Stimulated activated CD8-positive, alpha-beta memory T cell treated with anti-CD3 and anti-CD28 coated beads, Interleukin-12 subunit alpha, Interleukin-12 subunit beta, amount 100 ng/mL, for 24 hours (primary cell): ENCODE measurements around the gene NOBOX.
"Not testable (repeated sequence)": the region's sequence is repeated elsewhere in the genome, so short reads cannot be mapped to it uniquely, and the experiment has no call there.

ENCODE experiments used
- DNase-seq: peaks from one replicate; pipeline ENCODE4 v3.0.0-alpha.2; 2020; ENCODE audit errors: extremely low read depth

The NOBOX gene

DNA sequence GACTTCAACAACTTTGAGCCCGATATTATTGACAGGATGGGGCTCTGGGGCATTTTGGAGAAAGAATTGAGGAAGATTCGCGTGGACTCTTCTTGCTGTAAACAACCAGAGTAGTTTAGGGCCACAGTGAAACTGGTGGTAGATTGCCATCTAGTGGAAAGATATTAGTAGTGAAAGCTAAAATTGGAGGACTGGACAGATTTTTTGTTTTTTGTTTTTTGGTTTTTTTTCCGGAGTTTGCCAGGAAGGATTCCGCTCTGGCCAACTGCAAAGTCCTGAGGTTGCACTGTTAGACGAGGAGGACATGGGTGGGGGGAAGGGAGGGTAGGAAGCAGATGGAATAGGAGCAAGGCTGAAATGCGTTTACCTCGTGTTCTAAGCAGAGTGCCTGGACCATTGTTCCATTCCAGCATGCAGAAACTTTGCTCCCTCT is 11.7 kb downstream of the NOBOX start:
- no peak for DNase-seq

DNA sequence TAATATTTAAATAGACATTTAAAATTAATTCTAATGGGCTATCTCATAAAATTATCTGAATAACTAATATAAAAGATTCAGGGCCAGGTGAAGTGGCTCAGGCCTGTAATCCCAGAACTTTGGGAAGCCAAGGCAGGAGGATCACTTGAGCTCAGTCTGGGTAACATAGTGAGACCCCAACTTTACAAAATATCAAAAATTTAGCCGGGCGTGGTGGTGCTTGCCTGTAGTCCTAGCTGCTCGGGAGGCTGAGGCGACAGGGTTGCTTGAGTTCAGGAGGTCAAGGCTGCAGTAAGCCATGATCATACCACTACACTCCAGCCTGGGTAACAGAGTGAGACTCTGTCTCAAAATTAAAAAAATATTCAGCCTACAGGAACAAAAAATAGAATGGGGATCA is 12.5 kb downstream of the NOBOX start:
- DNase-seq: no peak

DNA sequence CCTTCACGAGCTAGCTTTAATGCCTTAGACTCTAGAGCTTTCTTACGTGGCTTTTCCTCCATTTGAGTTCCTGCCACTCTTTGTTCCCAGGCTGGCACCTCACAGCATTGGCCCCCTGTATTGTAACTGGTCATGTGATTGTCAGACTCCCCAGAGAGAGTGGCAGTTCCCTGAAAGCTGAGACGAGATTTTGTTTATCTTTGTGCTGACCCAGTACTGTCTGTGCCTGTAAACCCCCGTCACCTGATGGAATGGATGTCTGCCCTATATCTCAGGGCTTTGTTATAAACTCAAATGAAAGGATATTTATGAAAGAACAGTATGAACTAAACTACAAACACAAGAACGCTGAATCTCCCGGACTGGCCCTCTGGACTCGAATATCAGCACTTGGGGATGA is 13.0 kb downstream of the NOBOX start:
- DNase-seq: no peak

DNA sequence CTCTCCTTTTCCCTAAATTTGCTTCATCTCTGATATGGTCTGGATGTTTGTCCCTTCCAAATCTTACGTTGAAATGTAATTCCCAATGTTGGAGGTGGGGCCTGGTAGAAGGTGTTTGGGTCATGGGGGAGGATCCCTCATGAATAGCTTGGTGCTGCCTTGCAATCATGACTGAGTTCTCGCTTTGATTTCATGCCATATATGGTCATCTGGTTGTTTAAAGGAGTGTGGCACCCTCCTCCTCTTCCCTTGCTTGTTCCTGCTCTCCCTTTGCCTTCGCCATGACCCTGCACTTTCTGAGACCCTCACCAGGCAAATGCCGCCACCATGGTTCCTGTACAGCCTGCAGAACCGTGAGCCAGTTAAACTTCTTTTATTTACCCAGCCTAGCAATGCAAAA is 14.5 kb downstream of the NOBOX start:
- no peak for DNase-seq

DNA sequence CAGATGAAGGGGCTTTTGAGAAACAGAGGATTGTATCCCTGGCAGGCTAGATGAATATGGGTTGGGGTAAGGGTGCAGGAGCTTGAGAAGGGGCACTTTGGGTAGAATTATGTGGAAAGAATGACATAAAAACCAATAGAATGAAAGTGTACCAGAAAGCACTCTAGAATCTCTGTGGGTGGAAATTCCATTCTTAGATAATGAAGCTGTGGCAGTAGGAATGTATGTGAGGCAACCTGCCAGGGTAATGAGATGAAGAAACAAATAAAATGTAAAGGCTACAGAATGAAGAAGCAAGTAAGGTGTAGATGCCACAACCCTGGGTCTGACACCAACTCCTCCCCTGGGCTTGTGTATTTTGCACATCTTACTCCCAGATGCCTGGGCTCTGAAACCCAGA is 16.8 kb downstream of the NOBOX start:
- DNase-seq: no peak

DNA sequence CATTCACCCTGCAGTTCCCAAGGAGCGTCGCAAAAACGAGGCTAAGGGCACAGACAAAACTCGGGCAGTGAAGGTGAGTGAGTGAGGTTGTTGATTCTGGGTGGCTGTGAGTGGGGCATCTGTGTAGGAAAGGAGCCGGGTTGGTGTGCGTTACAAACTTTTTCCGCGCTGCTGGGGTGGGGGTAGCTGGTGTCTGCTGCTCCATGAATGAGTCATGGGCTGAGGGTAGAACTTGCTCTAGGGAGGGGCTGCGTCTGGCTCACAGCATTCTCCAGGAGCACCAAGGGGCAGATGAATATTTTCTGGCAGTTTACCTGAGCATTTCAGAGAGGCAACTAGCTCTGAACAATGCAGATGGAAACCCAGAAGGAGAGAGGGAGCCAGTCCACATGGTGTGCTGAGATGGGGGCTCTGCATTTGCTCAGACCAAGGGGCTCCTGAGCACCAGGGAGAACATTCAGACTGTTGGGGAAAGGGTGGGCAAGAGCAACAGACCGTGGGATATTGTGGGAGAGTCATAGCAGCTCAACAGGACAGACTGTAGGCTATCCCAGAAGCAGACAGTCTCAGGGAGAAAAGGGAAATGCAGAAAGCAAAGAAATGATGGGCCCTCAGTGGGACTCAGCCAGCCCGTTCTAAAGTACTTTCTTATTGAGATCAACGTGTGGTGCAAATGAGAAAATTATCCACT is 18.8 kb downstream of the NOBOX start:
- DNase-seq: no peak

DNA sequence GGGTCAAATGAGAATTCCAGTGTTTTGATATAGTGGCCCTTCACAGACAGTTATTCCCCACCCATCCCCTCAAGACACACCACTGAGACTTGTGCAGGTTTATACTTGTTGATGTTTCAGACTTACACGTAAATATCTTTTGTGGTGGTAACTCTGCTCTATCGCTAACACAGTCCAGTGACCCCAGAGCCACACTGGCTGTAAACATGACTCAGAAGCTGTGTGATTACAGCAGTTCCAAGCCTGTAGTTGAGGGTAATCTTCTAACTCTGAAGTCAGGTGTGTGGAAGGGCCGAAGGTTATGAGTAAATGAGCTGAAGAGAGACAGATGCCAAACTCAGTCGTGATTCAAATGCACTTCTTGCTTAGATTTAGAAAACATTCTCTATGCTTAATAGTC is 19.4 kb downstream of the NOBOX start:
- DNase-seq: no peak

DNA sequence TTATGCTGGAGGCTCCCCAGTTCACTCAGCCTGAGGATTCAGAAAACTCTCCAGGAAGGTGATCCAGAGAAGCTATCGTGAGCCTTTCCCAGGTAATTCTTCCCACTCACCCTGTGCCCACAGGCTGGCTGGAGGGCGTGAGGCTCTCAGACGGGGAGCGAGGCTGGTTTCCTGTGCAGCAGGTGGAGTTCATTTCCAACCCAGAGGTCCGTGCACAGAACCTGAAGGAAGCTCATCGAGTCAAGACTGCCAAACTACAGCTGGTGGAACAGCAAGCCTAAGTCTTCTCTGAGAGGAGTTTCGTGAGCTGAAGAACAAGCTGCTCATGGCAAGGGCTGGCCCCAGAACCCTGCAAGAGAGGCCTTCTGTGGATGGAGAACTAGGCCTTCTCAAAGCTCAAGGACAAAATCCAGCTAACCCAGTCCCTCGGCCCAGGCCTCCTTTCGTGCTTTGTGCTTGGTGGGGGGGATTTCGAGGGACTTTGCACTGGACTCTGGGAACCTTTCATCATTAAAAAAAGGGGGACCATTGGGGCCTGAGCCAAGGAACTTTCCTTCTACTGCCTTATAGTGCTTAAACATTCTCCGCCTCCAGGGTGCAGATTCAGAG is 23.6 kb downstream of the NOBOX start:
- DNase-seq: no peak

DNA sequence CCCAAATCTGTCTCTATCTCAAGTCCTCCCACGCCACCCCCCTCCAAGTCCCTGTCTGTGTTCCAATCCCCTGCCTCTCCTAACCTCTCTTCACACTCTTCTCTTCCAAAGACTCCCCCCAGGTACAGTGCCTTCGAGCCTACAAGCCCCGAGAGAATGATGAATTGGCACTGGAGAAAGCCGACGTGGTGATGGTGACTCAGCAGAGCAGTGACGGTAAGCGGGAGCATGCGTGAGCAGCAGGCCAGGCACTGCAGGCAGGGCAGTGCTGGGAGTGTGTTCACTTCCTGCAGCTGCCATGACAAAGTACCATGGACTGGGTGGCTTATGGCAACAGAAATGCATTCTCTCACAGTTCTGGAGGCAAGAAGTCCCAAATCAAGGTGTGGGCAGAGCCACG is 24.8 kb downstream of the NOBOX start:
- no peak for DNase-seq

DNA sequence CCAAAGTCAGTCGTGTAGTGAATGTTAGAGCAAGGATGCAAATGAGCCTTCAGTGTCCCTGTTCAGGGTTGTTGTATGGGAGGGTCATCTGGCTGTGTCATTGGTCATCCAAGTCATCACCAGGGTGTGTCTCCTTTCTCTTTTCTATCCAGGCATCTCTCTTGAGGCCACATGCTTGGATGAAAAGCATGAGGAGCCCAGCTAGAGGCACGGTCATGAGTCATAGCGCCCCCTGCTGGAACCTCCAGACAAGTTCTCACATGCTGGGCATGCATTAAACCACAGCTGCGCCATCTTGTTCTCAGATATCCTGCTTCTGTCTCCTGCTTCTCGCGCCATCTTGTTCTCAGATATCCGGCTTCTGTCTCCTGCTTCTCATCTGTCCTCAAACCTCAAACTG is 34.3 kb downstream of the NOBOX start:
- DNase-seq: not testable (repeated sequence)

DNA sequence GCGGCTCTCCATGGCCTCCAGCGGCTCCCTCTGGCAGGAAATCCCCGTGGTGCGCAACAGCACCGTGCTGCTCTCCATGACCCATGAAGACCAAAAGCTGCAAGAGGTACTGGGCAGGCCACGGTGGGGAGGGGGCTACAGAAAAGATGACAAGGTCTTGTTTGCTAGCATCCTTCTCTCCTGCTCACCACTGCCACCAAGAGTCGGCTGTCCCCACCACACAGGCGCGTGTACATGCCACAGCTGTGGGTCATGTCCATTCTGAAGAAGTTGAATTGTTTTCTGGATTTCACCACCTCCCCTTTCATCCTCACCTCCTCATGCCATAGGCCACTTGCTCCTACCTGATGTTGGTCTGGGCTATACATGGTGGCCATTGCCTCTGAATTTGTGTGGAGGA is 36.2 kb downstream of the NOBOX start:
- not testable (repeated sequence) for DNase-seq

DNA sequence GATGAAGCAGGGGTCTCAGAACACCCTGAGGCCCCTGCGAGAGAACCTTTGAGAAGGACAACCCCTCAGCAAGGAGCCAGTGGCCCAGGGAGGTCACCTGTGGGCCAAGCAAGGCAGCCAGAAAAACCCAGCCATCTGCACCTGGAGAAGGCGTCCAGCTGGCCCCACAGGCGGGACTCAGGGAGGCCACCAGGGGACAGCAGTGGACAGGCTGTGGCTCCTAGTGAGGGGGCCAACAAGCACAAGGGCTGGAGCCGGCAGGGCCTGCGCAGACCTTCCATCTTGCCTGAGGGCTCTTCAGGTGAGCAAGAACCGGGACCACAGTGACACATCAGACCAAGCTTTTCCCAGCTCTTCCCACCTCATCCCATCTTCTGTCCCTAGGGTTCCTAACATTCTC is 38.0 kb downstream of the NOBOX start:
- not testable (repeated sequence) for DNase-seq

DNA sequence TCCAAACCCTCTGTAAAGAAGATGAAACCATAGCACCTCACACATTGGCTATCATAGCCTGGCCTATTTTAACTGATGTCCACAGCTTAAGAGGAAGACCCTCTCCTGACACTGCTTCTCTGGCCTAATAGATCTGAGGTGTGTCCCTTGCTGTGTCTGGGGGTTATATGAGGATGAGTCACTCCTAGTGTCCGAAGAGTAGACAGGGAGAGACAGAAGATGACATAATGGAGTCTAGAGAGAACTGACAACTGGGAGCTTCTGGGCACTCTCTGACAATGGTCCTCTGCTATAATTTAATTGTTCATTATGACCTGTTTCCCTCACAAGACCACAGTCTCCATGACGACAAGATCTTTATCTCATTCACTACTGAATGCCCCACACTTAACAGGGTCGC is 41.4 kb downstream of the NOBOX start:
- DNase-seq: not testable (repeated sequence)

DNA sequence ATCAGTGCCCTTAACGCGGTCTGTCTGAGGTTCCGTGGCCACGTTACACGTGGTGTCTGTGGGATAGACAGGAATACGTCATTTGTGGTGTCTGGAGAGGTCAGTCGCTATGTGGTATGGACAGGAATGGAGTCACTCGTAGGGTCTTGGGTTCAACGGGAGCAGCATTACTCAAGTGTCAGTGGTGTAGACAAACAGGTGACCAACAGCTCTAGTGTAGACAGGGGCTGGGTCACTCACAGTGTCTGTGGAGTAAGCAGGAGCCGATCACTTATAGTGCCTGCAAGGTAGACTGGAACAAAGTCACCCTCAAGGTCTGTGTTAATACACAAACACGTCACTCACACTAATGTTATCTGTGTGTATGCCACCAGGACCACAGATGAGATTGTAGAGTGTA is 46.6 kb downstream of the NOBOX start:
- DNase-seq: not testable (repeated sequence)

DNA sequence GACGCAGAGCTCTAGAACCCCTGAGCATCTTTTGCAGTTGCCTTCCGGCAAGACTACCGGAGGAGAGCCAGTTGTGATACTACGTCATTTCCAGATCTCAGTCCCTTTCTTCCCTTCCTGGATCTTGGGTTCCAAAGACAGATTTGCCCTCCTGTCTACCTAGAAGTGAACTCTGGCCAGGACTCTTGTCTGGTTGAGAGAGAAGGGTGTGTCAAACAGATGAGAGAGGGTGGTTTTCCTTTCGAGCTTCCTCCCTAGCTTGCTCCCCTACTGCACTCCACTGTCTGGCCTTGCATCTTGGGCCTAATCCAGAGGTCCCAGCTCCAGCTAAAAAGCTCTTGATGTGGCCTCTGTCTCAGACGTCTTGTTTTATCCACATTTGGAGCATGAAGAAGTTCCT is 47.3 kb downstream of the NOBOX start:
- DNase-seq: not testable (repeated sequence)

DNA sequence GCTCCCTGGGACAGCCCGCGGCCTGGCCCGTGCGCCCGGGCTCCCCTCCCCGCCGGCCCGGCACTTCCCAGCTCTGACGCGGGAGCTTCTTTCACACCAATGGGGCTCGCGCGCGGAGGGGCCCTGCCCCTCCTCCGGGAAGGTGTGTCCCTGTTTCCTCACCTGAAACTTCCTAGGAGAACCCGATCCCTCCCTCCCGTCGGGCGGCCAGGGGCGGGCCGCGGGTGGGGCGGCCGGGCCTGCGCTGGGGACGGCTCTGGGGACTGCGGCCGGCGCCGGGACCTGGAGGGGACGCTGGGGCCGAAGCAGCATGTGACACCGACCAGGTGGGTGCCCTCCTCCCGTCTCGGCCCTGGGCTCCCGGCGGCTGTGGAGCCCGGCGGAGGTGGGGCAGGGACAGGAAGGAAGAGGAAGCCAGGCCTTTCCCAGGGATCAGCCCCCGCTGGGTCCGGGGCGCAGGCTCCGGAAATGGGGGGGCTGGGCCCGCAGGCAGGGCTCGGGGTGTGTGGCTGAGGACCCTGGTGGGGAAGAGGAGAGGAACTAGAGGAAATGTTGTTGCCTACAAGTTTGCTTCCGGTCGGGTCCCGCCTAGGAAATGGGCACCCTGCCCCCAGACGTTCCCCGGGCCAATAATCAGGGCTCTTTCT is 48.2 kb downstream of the NOBOX start, which contains the start of gene ARHGEF5:
TSS of gene ARHGEF5 (plus strand) at position 227 of the 647 bp plus-strand sequence. CDS start 7,268 bp downstream, outside the sequence.
- DNase-seq: not testable (repeated sequence)

DNA sequence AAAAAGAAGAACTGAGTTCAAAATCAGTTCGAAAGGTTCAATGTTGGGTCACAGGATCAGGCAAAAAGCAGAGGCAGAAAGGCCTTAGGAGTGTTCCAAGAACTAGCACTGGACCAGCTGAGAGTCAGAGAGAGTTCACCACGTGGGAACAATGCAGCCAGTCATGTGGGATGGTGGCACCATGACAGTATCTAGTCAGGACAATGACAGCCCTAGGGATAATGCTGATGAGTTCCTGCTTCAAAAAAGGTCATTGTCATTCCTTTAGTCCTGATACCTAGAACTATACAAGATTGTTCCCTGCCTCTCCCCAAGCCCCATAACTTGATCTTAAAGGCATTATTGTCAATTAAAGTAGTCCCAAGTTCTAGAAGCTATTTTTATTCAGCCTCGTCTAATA is 51.8 kb downstream of the NOBOX start:
- DNase-seq: not testable (repeated sequence)

DNA sequence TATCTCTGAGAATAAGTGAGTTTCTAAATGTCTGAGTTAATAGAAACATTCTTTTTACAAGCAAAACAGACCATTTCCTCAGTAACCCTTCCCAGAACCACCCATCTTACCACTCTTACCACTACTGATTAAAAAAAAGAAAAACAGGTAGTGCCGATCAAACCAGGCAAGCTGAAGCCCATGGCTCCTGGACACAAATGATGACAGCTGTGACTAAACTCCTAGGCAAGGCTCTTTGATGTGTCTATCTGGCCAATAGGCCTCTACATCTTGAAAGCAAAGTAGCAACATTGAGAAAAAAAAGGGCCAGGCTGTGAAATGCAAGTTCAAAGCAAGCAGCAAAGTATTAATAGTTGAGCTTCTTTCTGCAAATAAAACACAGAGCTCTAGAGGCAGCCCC is 54.9 kb downstream of the NOBOX start:
- DNase-seq: not testable (repeated sequence)
